Activated CD4-positive, alpha-beta T cell treated with anti-CD3 and anti-CD28 coated beads, Interleukin-2, amount 50 U/mL, for 16 hours (primary cell): ENCODE data around the gene SYNGR4.
"Not testable (repeated sequence)": the region's sequence is repeated elsewhere in the genome, so short reads cannot be mapped to it uniquely, and the experiment has no call there.

Experiments used
- DNase-seq: peaks from one replicate; pipeline ENCODE4 v3.0.0-alpha.2; 2020

The SYNGR4 gene, protein sequence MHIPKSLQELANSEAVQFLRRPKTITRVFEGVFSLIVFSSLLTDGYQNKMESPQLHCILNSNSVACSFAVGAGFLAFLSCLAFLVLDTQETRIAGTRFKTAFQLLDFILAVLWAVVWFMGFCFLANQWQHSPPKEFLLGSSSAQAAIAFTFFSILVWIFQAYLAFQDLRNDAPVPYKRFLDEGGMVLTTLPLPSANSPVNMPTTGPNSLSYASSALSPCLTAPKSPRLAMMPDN

DNA sequence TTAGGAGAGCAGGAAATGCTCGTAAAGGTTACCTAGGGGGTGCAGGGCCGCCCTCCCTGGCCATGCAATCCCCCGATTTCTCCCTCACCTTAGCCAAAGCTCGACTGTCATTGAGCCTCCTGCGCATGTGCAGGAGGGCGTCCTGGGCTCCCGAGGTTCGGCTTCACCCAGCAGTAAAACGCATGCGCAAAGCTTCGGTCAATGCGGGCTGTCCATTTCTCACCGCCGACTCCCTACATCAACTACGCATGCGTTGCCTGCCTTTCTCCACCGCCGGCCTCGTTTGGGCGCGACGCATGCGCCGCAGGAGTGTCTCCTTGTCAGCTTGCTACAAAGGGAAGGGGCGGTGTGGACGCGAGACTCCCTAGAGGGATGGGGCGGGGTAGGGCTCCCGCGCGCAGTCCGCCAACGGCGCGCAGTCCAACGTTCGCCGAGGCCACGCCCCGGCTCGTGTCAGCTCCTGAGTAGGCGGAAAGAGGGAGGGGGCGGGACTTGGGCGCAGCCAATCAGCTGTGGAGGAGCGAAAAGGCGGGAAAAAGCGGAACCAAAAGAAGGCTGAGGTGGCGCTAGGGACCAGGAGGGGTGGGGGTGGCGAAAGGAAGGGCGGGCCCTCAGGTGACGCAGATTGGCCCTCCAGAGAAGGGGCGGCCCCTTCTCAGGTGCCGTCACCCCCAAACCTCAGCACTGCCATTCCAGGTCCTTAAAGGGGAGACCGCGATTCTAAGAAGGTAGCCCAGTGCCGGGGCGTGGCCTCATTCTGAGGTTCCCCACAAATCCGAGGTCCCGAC, at the start of gene SYNGR4, which contains the start of gene TMEM143:
SYNGR4 (plus strand) TSS at position 558 of the 788 bp plus-strand sequence. CDS start 1,476 bp downstream, outside the sequence.
TMEM143 (minus strand) TSS at position 131 of the 788 bp plus-strand sequence; CDS start at position 111, 20 bp downstream.
- peak; percentile 100 for DNase-seq

DNA sequence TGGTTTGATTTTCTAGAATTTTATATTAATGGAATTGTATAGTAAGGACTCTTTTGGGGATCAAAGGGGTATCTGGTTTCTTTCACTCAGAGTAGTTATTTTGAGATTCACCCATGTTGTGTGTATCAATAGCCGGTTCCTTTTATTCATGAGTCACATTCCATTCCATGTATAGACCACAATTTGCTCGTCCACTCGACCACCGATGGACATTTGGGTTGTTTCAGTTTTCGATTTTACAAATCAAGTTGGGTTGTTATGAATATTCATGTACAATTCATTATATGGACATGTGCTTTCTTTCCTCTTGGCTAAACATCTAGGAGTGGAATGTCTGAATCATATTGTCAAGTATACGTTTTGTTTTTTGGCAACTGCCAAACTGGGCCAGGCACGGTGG, 48.5 kb upstream of the SYNGR4 start:
- DNase-seq, result no peak

DNA sequence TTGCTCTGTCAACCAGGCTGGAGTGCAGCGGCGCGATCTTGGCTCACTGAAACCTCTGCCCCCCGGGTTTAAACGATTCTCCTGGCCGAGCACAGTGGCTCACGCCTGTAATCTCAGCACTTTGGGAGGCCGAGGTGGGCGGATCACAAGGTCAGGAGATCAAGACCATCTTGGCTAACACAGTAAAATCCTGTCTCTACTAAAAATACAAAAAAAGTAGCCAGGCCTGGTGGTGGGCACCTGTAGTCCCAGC, 46.5 kb upstream of the SYNGR4 start:
- not testable (repeated sequence) for DNase-seq

DNA sequence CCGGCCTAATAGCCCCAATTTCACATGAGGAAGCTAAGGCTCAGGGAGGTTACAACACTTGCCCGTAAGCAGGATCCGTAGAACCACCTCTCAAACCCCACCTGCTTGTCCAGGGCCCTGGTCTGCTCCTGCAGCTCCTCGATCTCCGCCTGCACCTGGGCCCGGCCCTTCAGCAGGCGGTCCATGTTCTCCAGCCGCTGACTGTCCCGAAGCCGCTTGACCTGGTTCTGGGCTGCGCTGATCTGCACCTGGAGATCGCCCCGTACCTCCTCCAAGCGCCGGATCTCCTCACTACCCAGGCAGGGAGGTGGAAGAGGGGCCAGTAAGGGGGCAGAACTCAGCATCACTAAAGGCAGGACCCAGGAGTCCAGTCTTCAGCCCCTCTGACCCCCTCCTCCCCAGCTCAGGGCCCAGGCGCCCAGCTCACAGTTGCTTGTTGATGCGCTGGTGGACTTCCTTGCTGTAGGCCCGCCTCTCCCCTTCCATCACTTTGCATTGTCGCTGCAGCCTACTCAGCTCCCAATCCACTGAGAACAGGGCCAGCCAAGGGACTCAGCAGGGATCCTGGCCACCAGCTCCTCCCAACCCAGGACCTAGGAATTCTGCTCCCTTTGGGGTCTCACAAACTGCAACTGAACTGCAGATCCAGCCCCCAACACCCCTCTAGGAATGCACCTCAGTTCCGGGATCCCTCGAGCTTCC, 45.7 kb upstream of the SYNGR4 start:
- DNase-seq, result no peak

DNA sequence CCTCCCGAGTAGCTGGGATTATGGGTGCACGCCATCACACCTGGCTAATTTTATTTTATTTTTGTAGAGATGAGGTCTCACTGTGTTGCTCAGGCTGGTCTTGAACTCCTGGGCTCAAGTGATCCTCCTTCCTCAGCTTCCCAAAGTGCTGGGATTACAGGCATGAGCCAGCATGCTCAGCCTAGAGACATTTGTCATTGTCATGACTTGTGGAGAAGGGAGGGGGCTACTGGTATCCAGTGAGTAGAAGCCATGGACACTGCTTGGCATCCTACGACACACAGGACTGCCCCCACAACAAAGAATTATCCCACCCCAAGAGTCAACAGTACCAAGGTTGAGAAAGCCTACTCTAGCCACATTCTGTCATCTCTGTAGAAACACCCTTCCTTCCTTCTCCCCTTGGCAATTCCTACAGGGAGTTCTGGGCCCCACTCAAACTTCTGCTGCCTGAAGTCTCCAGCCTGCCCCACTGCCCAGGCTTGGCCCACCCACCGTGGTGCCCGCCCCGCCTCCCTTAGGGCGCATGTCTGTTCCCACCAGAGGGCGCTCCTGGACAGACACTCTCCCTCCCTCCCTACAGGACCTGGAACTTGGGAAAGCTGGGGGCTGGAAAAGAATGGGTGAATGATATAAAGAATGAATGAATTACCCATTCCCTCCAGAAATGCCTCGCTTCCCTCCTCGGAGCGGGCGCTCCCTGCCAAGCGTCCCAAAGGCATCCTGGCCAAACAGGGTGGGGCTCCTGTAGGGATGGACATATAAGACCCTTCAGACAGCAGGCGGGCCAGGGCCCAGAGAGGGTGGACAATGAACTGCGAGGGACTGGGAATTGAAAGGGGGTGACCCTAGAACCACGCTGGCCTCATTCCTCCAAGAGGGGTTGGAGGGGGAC, 44.3 kb upstream of the SYNGR4 start:
- DNase-seq, result peak; percentile 78

DNA sequence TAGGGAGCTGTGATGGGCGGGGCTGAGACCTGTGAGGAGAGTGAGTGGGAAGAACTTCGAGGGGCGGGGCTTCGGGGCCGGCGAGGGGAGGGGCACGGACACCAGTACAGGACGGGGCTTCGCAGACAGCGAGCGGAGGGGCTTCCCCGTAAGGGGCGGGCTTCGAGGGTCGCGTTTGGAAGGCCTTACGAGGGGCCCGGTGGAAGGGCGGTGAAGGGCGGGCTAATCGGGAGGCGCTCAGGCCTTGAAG, 42.9 kb upstream of the SYNGR4 start:
- peak; percentile 99 for DNase-seq

DNA sequence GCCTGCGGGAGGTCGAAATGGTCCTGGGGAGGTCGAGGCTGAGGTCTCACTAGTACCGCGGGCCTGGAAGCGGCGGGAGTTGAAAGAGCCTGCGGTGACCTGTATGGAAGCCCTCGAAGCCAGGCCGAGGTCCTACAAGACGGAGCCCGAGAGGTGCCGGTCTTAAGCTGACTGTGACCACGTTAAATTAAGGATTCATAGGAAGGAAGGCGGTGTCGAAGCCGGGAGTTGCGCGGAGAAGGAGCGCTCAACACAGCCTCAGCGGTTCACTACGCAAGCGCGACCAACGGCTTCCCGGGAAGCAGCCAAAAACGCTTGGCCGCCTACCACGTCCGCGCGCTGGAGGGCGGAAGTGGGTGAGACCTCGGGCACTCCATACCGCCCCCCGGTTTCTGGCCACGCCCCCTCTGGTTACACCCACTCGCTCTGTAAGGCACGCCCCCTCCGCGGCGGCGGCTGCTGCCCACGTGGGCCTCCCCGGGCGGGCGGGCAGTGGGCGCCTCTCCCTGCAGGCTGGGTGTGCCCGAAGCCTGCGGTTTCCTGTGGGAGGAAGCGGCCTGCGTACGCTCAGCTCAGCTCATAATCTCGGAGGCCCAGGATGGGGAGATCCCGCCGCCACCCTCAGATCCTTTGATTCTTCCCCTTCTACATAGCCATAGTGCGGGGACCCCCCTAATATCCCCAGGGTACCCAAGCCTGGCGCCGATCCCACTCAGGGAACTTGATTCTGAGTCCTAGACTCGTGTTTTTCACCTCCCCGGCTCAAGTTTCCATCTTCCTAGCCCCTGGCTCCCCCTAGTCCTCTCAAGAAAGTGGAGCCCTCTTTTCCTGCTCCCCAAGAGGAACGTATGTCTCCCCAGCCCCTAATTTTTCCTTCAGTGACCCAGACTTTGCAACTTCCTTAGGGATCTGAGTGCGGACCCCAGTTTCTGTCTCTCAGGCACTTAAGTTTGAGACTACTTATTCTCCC, 42.3 kb upstream of the SYNGR4 start:
- DNase-seq, result peak; percentile 100

DNA sequence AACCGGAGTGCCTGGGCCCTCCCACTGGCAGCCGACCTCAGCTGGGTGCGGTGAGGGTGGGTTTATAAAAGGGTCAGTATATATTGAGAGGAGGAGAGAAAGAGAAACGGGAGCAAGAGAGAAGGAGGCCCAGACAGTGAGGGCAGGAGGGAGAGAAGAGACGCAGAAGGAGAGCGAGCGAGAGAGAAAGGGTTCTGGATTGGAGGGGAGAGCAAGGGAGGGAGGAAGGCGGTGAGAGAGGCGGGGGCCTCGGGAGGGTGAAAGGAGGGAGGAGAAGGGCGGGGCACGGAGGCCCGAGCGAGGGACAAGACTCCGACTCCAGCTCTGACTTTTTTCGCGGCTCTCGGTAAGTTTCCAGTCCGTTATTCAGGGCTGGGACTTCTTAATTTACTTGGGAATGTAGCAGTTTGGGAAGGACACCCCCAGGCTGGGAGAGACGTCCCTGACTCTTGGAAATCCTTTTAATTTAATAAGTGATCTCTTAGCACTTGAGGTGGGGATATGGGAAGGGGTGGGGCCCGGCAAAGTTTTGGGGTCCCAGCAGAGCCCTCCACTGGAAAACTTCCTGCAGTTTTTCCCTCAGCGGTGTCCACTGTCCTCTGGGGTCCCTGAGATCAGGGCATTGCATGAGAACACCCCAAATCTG, 38.8 kb upstream of the SYNGR4 start, which contains the start of gene EMP3:
EMP3 (plus strand) TSS at position 288 of the 646 bp plus-strand sequence. CDS start 1,293 bp downstream, outside the sequence.
- DNase-seq, result peak; percentile 88

DNA sequence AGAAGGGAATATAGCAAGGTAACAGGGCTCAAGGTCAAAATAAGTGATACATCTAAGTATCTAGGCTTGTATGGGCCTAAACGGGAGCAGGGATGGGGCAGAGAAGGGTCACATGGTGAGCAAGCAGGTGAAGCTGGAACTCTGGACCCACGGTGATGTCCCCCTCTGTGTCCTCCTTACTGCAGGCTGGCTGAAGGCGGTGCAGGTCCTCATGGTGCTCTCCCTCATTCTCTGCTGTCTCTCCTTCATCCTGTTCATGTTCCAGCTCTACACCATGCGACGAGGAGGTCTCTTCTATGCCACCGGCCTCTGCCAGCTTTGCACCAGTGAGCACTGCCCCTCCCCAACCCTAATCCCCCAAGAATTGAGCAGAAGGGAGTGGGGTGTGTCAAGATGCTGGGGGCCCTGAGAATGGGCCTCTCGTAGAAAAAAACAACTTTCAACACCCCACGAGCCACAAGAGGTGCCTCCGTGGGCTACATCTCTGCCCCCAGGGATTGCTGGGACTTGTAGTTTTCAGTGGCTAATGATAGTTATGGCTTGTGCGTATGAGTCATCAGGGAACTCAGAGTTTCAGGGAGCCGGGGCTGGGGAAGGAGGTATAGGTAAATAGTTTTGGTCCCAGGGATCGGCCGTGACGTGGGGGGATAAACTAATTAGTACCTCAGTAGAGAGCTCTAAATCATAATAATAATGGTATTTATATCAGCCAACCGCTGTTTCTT, 34.8 kb upstream of the SYNGR4 start:
- peak; percentile 69 for DNase-seq

DNA sequence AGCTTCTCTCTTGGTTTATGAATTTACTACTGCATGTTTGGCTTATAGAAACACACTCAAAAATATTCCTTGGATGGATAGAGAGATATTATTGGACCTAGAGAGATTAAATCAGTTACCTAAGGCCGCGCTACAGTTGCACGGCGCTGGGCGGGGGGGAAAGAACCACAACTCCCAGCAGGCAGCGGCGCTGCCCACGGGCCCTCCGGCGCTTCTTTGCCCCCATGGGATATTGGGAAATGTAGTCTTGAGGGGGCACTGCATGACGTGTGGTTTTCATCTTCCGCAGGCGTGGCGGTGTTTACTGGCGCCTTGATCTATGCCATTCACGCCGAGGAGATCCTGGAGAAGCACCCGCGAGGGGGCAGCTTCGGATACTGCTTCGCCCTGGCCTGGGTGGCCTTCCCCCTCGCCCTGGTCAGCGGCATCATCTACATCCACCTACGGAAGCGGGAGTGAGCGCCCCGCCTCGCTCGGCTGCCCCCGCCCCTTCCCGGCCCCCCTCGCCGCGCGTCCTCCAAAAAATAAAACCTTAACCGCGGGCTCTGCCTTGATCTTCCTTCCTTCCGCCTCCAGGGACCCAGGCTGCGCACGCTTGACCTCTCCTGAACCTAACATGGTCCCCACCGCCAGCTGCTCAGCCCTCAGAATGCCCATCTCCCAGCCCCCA, 34.0 kb upstream of the SYNGR4 start:
- DNase-seq, result peak; percentile 92

DNA sequence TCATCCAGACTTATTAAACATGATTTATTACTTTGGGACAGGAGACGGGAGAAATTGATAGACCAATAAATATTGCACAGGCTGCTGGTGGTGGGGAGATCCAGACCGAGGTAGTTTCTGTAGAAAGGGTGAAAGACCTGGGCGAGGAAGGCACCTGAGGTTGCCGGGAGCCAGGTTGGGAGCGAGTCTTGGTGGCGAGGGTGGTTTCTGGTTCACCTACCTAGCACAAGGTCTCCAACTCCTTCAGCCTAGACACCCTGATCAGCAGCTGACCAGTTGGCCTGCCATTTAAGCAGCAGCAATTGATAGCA, 31.9 kb upstream of the SYNGR4 start:
- no peak for DNase-seq

DNA sequence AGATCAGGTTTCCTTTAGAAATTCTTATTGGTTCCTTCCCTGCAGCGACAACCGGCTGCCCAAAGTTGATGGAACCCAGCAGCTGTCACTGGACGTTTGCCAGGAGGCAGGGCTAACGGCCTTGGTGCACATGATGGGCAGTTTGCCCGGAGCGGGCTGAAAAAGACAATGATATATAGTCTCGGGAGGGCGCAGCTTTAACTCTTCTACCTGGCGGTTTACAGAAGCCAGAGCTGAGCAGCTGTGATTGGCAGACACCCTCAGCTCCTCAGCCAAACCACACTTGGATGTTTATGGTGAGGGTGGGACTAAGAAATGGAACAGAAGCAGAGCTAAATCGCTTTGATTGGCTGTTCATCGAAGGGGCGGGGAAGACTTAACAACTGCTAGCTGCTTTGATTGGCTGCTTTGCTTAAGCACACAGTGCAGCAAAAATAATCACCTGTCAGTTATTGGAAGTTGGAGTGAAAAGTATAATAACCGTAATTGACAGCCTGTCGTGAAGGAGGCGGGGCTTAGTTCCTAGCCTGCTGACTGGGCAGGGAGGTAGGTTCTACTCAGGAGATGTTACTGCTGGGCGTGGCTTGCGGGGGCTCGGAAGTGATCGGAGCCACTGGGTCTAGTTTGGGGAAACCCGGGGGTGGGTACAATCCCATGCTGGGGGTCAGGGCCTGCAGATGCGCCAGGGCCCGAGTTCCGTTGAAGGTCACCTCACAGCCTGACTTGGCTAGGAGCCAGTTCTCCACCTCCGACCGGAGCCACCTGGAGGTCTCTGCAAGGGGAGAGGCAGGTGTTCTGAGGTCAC, 31.3 kb upstream of the SYNGR4 start:
- peak; percentile 97 for DNase-seq

DNA sequence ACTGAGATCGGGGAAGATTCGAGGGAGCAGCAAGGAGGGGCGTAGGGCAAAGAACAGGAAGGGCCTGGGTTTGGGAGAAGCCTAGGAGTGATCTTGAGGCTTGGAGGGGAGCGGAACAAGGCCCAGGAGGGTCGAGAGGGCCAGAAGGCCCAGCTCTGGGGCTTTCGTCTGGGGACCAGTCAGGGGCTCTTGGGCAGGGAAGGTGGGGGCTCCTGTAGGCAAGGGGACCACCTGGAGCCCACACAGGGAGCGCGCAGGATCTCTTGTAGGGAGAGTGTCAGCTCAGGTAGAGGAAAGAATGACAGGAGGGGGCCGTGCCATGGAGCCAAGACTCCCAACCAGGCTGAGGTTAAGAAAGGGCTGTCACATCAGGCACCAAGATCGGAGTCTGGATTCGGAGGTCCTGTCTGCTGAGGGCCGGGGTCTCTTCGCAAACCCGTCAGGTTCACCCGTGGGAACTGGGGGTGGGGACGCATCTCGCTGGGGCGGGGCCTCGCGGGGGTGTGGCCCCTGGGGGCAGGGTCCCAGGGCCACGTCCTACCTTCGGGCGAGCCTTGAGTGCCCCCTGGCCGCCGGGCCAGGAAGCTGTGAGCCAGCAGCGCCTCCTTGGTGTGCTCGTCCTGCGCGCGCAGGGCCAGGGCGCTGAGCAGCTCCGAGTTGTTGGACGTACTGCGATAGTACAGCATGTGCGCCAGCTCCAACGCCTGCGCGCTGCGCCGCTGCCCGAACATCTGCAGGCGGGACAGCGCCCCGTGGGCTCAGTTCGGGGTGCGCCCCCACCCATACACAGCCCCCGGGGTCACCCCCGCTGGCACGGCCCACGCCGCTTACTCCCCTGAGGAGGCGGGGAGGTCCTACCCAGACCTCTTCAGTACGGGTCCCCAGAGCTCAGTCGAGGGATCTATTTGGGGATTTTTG, 30.4 kb upstream of the SYNGR4 start:
- peak; percentile 95 for DNase-seq

DNA sequence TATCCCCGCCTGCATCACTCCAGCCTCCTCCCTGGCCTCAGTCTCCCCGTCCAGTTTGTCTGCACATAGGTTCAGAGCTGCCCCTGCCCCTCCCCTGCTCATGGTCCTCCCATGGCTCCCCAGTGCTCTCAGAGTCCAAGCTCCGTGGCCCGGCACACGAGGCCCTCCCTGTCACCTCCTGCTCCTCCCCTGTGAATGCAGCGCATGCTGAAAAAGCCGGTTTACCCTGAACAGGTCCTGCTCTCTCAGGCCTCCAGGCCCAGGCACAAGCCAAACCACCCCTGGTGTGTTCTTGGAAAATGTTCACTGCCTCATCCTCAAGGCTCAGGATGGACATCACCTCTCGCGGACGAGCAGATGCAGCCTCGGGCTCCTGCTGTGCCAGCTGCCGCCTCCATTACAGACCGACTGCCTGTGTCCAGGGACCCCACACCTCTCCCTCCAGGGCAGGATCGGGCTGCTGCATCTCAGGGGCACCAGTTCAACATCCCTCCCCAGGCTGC, 25.9 kb upstream of the SYNGR4 start:
- DNase-seq, result no peak

DNA sequence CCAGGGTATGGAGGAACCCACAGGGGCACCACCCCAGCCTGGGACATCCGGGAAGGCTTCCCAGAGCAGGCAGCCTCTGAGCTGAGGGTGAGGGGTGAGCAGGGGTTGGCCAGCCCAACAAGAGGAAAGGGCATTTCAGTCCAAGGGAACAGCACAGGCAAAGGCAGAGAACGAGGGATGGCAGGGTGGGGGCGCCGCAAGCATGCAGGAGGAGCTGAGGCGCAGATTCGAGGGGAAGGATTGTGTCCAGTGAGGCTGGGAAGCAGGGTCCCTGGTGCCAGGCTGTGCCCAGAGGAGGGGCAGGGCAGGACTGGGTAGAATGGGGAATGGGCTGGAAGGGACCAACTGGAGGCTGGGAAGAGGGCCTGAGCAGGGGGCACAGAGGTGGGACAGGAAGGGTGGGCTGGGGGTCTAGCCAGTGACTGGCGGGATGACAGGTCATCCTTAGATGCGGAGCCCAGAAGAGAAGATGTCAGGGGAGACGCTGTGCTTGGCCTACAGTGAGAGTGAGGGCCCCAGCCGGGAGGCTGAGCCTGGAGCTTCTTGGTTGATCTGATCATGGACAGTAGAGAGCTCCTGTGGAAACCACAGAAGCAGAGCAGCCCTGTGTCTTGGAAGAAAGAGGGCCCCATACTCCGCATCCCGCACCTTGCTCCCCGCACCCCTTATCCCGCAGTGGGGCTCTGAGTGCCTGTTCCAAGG, 25.2 kb upstream of the SYNGR4 start:
- DNase-seq, result no peak

DNA sequence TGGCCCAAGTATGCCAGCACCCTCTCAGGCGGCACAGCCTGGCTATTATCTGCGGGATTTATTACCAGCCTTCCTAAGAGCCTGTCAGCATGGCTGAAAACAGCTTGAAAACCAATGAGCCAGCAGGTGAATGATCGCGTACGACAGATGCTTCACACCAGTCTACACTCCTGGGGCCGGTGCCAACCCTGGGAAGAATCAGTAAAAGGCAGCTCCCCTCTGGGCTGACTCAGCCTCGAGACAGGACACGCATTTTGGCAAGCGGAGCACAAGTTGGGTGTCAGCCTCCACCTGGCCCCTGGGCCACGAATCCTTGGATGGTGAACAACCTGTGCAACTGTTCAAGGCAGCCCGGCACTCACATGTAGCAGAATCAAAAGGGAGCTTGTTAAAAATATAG, 23.2 kb upstream of the SYNGR4 start:
- DNase-seq, result no peak
